HG03097 (cell line): Measurements from ENCODE around the gene DENND1C.
"Not testable (repeated sequence)": the region's sequence is repeated elsewhere in the genome, so short reads cannot be mapped to it uniquely, and the experiment has no call there.

Source experiments
- ATAC-seq: cut with Tn5 transposase; IDR thresholded peaks from one replicate; pipeline ENCODE4 v1.9.1; 2021; ENCODE audit not compliant: unreplicated experiment, low FRiP score

DENND1C gene

GRCh38 chr19:6458695-6459261, 22.8 kb downstream of the DENND1C start:
- no peak for ATAC-seq

GRCh38 chr19:6457958-6458694, 23.5 kb downstream of the DENND1C start:
- ATAC-seq, result no peak

- no peak for ATAC-seq
Measured at GRCh38 chr19:6455924-6456323, 25.7 kb downstream of the DENND1C start.

GRCh38 chr19:6453951-6454565, 27.5 kb downstream of the DENND1C start:
- no peak for ATAC-seq

- ATAC-seq, result no peak
Measured at GRCh38 chr19:6452899-6453298, 28.7 kb downstream of the DENND1C start.

GRCh38 chr19:6452223-6452614, 29.4 kb downstream of the DENND1C start:
- no peak for ATAC-seq

GRCh38 chr19:6451583-6452222, 29.9 kb downstream of the DENND1C start:
- no peak for ATAC-seq

- no peak for ATAC-seq
Measured at GRCh38 chr19:6450166-6450565, 31.4 kb downstream of the DENND1C start.

GRCh38 chr19:6448045-6448444, 33.5 kb downstream of the DENND1C start:
- ATAC-seq, result no peak

- ATAC-seq, result no peak
Measured at GRCh38 chr19:6446452-6446851, 35.1 kb downstream of the DENND1C start.

GRCh38 chr19:6443986-6444385, 37.6 kb downstream of the DENND1C start:
- no peak for ATAC-seq

GRCh38 chr19:6442087-6442688, 39.4 kb downstream of the DENND1C start:
- no peak for ATAC-seq

GRCh38 chr19:6440905-6441304, 40.7 kb downstream of the DENND1C start:
- no peak for ATAC-seq

- ATAC-seq, result no peak
Measured at GRCh38 chr19:6439743-6440142, 41.8 kb downstream of the DENND1C start.

GRCh38 chr19:6433663-6434062, 47.9 kb downstream of the DENND1C start, which contains the start of gene SLC25A41:
Gene SLC25A41 (minus strand): TSS chr19:6433763. CDS start chr19:6433693, 70 bp downstream.
- no peak for ATAC-seq

- ATAC-seq, result no peak
Measured at GRCh38 chr19:6433165-6433564, 48.4 kb downstream of the DENND1C start.

GRCh38 chr19:6431891-6432290, 49.7 kb downstream of the DENND1C start:
- no peak for ATAC-seq

- ATAC-seq, result no peak
Measured at GRCh38 chr19:6429419-6430221, 52.0 kb downstream of the DENND1C start.

- not testable (repeated sequence) for ATAC-seq
Measured at GRCh38 chr19:6428692-6429418, 52.7 kb downstream of the DENND1C start.

- no peak for ATAC-seq
Measured at GRCh38 chr19:6427131-6427530, 54.5 kb downstream of the DENND1C start.
